OCI-LY3 (cell line): Measurements from ENCODE around the gene ABCD4.

Experiments used
- EZH2phosphoT487 ChIP-seq: fragments of 200-600 bp; shearing (Covaris generic); IDR thresholded peaks from 2 replicates; pipeline ENCODE4 v1.6.1; 2018; ENCODE audit warnings: antibody characterized with exemption, mixed run types, low read depth
- TF ChIP-seq, protein P1 (sequence below): fragments of 200-600, 300-600 bp; sonication (generic); IDR thresholded peaks from 2 replicates; pipeline ENCODE4 v1.5.1; 2014; ENCODE audit warnings: antibody characterized with exemption, low read length, low read depth

DNA sequence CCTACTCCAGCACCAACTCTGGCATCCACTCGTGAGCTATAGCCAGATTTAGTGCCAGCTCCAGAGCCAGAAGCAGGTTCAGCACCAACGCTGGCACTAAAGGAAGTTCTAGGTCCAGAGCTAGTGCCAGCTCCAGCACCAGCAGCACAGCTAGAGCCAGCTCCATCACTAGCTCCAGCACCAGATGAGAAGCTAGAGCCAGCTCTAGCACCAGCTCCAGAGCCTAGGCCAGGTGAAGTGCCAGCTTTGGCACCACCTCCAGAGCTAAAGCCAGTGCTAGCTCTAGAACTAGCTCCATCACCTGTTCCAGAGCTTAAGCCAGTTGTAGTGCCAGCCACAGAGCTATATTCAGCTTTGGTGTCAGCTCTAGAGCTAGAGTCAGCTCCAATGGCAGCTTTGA lies 24.7 kb downstream of the ABCD4 start:
- TF ChIP-seq, protein P1, sequence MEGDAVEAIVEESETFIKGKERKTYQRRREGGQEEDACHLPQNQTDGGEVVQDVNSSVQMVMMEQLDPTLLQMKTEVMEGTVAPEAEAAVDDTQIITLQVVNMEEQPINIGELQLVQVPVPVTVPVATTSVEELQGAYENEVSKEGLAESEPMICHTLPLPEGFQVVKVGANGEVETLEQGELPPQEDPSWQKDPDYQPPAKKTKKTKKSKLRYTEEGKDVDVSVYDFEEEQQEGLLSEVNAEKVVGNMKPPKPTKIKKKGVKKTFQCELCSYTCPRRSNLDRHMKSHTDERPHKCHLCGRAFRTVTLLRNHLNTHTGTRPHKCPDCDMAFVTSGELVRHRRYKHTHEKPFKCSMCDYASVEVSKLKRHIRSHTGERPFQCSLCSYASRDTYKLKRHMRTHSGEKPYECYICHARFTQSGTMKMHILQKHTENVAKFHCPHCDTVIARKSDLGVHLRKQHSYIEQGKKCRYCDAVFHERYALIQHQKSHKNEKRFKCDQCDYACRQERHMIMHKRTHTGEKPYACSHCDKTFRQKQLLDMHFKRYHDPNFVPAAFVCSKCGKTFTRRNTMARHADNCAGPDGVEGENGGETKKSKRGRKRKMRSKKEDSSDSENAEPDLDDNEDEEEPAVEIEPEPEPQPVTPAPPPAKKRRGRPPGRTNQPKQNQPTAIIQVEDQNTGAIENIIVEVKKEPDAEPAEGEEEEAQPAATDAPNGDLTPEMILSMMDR = no peak
- no peak for TF ChIP-seq EZH2phosphoT487
